Measurements from ENCODE around the gene CHD9.

Gene CHD9

GRCh38 chr16:53057658-53058057 lies 2.9 kb downstream of the CHD9 start:
- H3K4me3 ChIP-seq (ENCODE audit: low read depth, low read length): no peak overlapping the region
- DNase-seq (ENCODE audit: low read depth): peak; percentile 65
- TF ChIP-seq CTCF (IDR thresholded peaks at IDR 0.05; ENCODE audit: insufficient read depth, low read depth, low read length, missing control alignments): no peak

- no peak overlapping the region for H3K4me3 ChIP-seq (ENCODE audit: low read depth, low read length)
- TF ChIP-seq CTCF (IDR thresholded peaks at IDR 0.05; ENCODE audit: insufficient read depth, low read depth, low read length, missing control alignments): no peak
- no peak for DNase-seq (ENCODE audit: low read depth)
Observed at GRCh38 chr16:53058441-53058840, 3.6 kb downstream of the CHD9 start.

GRCh38 chr16:53058882-53059281 lies 4.1 kb downstream of the CHD9 start:
- DNase-seq (ENCODE audit: low read depth): peak; percentile 32
- no peak overlapping the region for H3K4me3 ChIP-seq (ENCODE audit: low read depth, low read length)
- TF ChIP-seq CTCF (IDR thresholded peaks at IDR 0.05; ENCODE audit: insufficient read depth, low read depth, low read length, missing control alignments): no peak

- DNase-seq (ENCODE audit: low read depth): no peak
- H3K4me3 ChIP-seq (ENCODE audit: low read depth, low read length): no peak overlapping the region
- TF ChIP-seq CTCF (IDR thresholded peaks at IDR 0.05; ENCODE audit: insufficient read depth, low read depth, low read length, missing control alignments): no peak
Observed at GRCh38 chr16:53059672-53060071, 4.9 kb downstream of the CHD9 start.

GRCh38 chr16:53061256-53061655 lies 6.5 kb downstream of the CHD9 start:
- peak; percentile 76 for DNase-seq (ENCODE audit: low read depth)
- no peak for TF ChIP-seq CTCF (IDR thresholded peaks at IDR 0.05; ENCODE audit: insufficient read depth, low read depth, low read length, missing control alignments)
- peak overlapping the region; percentile 46 for H3K4me3 ChIP-seq (ENCODE audit: low read depth, low read length)

GRCh38 chr16:53061701-53062159 lies 6.9 kb downstream of the CHD9 start:
- DNase-seq (ENCODE audit: low read depth): peak; percentile 92
- H3K4me3 ChIP-seq (ENCODE audit: low read depth, low read length): peak overlapping the region; percentile 46
- TF ChIP-seq CTCF (IDR thresholded peaks at IDR 0.05; ENCODE audit: insufficient read depth, low read depth, low read length, missing control alignments): no peak

GRCh38 chr16:53064081-53064578 lies 9.3 kb downstream of the CHD9 start:
- no peak overlapping the region for H3K4me3 ChIP-seq (ENCODE audit: low read depth, low read length)
- TF ChIP-seq CTCF (IDR thresholded peaks at IDR 0.05; ENCODE audit: insufficient read depth, low read depth, low read length, missing control alignments): no peak
- no peak for DNase-seq (ENCODE audit: low read depth)
